ENCODE data around the gene GCDH.
"Not testable (repeated sequence)": the region's sequence is repeated elsewhere in the genome, so short reads cannot be mapped to it uniquely, and the experiment has no call there.

Gene GCDH

GRCh38 chr19:12880551-12881171, 10.3 kb upstream of the GCDH start:
- Histone ChIP-seq H3K9ac (ENCODE audit: low read length) (peak overlapping the region; percentile 19), H3K27me3 (ENCODE audit: control insufficient read depth, insufficient read depth, low read length) (no peaks in the 10 kb centered on the region), H3K4me3 (ENCODE audit: low read length) (peak overlapping the region; percentile 84), H3K27ac (ENCODE audit: low read depth, low read length) (peak overlapping the region; percentile 86), H3K4me1 (ENCODE audit: control insufficient read depth, insufficient read depth, low read length) (peaks cover 4% of the 10 kb centered on the region), H3K36me3 (ENCODE audit: control insufficient read depth, insufficient read depth, low read length) (peaks cover 9% of the 10 kb centered on the region)

DNA sequence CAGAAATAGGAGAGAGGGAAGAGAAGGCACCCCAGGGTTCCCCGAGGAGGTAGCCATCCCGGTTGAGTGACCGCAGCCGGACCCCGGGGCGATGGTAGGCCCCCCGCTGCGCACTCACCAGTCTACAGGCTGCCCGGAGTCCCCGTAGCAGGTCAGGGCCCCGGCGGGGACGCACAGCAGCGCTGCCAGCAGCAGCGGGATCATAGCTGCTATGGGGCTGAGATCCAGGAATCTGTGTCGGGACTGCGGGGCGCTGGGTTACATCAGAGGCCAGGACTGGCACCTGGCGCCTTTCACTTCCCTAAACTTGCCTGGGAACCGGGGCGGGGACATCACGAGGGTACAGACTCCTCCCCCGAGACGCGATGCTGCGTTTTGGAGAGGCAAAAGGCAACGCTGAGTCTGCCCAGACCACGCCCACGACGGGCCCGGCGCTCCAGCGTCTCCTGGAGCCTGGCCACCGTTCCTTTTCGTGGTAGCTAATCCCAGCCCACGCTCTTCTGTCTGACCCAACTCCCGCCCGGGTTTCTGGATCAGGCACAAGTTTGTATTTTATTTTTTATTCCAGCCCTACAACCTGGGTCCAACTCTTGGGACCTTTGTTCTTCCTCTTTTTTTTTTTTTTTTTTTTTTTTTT, 9.7 kb upstream of the GCDH start, which contains the start of gene DNASE2:
TSS of gene DNASE2 (minus strand) at position 278 of the 637 bp plus-strand sequence. CDS start at position 204, 74 bp downstream.
- peaks cover 4% of the 10 kb centered on the region for H3K4me1 ChIP-seq (ENCODE audit: control insufficient read depth, insufficient read depth, low read length)
- no peaks in the 10 kb centered on the region for H3K27me3 ChIP-seq (ENCODE audit: control insufficient read depth, insufficient read depth, low read length)
- H3K9ac ChIP-seq (ENCODE audit: low read length), result peak within 1 kb of the TSS; percentile 19
- H3K27ac ChIP-seq (ENCODE audit: low read depth, low read length), result peak within 1 kb of the TSS; percentile 86
- peak within 1 kb of the TSS; percentile 84 for H3K4me3 ChIP-seq (ENCODE audit: low read length)
- H3K36me3 ChIP-seq (ENCODE audit: control insufficient read depth, insufficient read depth, low read length), result peaks cover 6% of the 10 kb centered on the region

- Histone ChIP-seq H3K36me3 (ENCODE audit: control insufficient read depth, insufficient read depth, low read length) (peaks cover 6% of the 10 kb centered on the region), H3K4me1 (ENCODE audit: control insufficient read depth, insufficient read depth, low read length) (peaks cover 4% of the 10 kb centered on the region), H3K27ac (ENCODE audit: low read depth, low read length) (no peak overlapping the region), H3K27me3 (ENCODE audit: control insufficient read depth, insufficient read depth, low read length) (no peaks in the 10 kb centered on the region), H3K4me3 (ENCODE audit: low read length) (no peak overlapping the region), H3K9ac (ENCODE audit: low read length) (no peak overlapping the region)
Observed at GRCh38 chr19:12882589-12882988, 8.4 kb upstream of the GCDH start.

DNA sequence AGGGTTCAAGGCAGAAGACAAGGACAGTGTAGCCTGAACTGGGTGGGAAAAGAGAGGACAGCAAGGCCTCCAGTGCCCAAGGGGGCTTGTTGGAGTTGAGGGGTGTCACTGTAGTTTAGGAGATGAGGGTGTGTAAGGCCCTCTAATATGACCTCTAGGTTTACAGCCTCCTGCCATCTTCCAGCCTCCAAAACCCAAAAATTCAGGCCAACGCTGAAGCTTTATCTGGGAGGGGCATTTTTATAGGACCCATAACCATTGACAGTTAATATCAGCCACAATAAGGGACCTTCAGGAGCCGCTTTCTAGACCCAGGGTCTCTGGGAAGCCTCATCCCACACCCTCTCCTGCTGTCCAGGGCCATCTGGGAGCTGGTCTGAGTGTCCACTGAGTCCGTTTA, 6.8 kb upstream of the GCDH start:
- no peak overlapping the region for H3K27ac ChIP-seq (ENCODE audit: low read depth, low read length)
- H3K36me3 ChIP-seq (ENCODE audit: control insufficient read depth, insufficient read depth, low read length), result no peaks in the 10 kb centered on the region
- peaks cover 4% of the 10 kb centered on the region for H3K4me1 ChIP-seq (ENCODE audit: control insufficient read depth, insufficient read depth, low read length)
- no peak overlapping the region for H3K4me3 ChIP-seq (ENCODE audit: low read length)
- H3K27me3 ChIP-seq (ENCODE audit: control insufficient read depth, insufficient read depth, low read length), result no peaks in the 10 kb centered on the region
- H3K9ac ChIP-seq (ENCODE audit: low read length), result no peak overlapping the region

- Histone ChIP-seq H3K4me1 (ENCODE audit: control insufficient read depth, insufficient read depth, low read length) (peaks cover 4% of the 10 kb centered on the region), H3K4me3 (ENCODE audit: low read length) (peak overlapping the region; percentile 59), H3K9ac (ENCODE audit: low read length) (no peak overlapping the region), H3K27ac (ENCODE audit: low read depth, low read length) (no peak overlapping the region), H3K27me3 (ENCODE audit: control insufficient read depth, insufficient read depth, low read length) (no peaks in the 10 kb centered on the region), H3K36me3 (ENCODE audit: control insufficient read depth, insufficient read depth, low read length) (no peaks in the 10 kb centered on the region)
Observed at GRCh38 chr19:12884627-12884925, 6.4 kb upstream of the GCDH start.

DNA sequence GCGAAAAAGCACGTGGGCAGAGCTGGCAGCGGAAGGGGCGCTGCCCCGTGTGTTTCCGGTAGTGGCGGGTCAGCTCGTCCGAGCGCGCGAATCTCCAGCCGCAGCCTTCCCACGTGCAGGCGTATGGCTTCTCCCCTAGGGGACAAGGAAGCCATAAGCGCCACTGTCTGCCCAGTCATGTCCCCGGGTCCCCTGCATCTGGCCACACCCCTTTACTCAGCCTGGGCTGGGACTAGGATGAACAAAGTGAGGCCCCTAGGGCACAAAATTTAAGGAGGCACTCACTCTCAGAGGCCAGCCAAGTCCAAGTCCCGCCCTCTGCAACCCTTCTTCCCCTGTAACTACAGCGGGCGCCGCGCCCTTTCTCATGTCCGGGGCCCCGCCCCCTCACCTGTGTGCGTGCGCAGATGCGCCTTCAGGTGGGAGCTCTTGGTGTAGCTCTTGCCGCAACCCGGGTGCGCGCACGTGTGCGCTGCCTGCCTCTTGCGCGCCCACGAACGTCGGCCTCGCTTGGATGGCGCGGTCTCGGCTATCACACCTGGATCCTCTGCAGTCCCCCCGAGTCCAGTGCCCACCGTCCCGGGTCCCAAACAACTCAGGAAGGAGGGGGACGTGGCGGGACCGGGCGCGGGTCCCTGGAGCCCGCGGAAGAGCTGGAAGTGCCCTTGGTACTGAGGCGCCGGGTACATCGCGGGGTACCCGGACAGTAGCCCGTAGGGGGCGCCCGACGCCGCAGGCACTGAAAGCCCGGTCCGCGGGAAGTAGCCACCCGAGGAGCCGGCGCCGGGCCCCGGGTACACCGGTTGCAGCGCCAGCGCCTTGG, 5.8 kb upstream of the GCDH start:
- Histone ChIP-seq H3K4me1 (ENCODE audit: control insufficient read depth, insufficient read depth, low read length) (peaks cover 4% of the 10 kb centered on the region), H3K36me3 (ENCODE audit: control insufficient read depth, insufficient read depth, low read length) (no peaks in the 10 kb centered on the region), H3K27ac (ENCODE audit: low read depth, low read length) (no peak overlapping the region), H3K9ac (ENCODE audit: low read length) (no peak overlapping the region), H3K4me3 (ENCODE audit: low read length) (peak overlapping the region; percentile 59), H3K27me3 (ENCODE audit: control insufficient read depth, insufficient read depth, low read length) (no peaks in the 10 kb centered on the region)

- Histone ChIP-seq H3K27me3 (ENCODE audit: control insufficient read depth, insufficient read depth, low read length) (no peaks in the 10 kb centered on the region), H3K9ac (ENCODE audit: low read length) (no peak overlapping the region), H3K27ac (ENCODE audit: low read depth, low read length) (no peak overlapping the region), H3K4me3 (ENCODE audit: low read length) (peak overlapping the region; percentile 45), H3K36me3 (ENCODE audit: control insufficient read depth, insufficient read depth, low read length) (no peaks in the 10 kb centered on the region), H3K4me1 (ENCODE audit: control insufficient read depth, insufficient read depth, low read length) (peaks cover 5% of the 10 kb centered on the region)
Observed at GRCh38 chr19:12885749-12886650, 5.0 kb upstream of the GCDH start.

DNA sequence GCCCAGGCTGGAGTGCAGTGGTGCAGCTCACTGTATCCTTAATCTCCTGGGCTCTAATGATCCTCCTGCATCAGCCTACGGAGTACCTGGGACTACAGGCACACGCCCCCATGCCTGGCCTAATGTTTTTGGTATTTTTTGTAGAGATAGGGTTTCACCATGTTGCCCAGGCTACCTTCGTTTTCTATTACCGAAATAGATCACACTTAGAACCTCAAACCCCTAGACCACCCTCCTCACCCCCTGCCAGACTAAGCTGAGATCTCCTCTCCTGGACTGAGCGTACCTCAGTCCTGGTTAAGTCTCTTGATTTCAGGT, 4.3 kb upstream of the GCDH start:
- H3K27me3 ChIP-seq (ENCODE audit: control insufficient read depth, insufficient read depth, low read length), result no peaks in the 10 kb centered on the region

GRCh38 chr19:12886969-12887747, 3.8 kb upstream of the GCDH start, which contains the start of gene KLF1:
Gene KLF1, minus strand, starts transcription at chr19:12887201. Its CDS starts 61 bp downstream, at chr19:12887140.
- Histone ChIP-seq H3K27ac (ENCODE audit: low read depth, low read length) (no peak within 1 kb of the TSS), H3K27me3 (ENCODE audit: control insufficient read depth, insufficient read depth, low read length) (no peaks in the 10 kb centered on the region), H3K36me3 (ENCODE audit: control insufficient read depth, insufficient read depth, low read length) (no peaks in the 10 kb centered on the region), H3K9ac (ENCODE audit: low read length) (no peak within 1 kb of the TSS), H3K4me3 (ENCODE audit: low read length) (peak within 1 kb of the TSS; percentile 45), H3K4me1 (ENCODE audit: control insufficient read depth, insufficient read depth, low read length) (peaks cover 11% of the 10 kb centered on the region)

More for the DNA sequence above, 4.3 kb upstream of the GCDH start:
- Histone ChIP-seq H3K9ac (ENCODE audit: low read length) (no peak overlapping the region), H3K27ac (ENCODE audit: low read depth, low read length) (no peak overlapping the region), H3K36me3 (ENCODE audit: control insufficient read depth, insufficient read depth, low read length) (no peaks in the 10 kb centered on the region), H3K4me3 (ENCODE audit: low read length) (no peak overlapping the region), H3K4me1 (ENCODE audit: control insufficient read depth, insufficient read depth, low read length) (peaks cover 7% of the 10 kb centered on the region)

GRCh38 chr19:12888006-12888603, 2.9 kb upstream of the GCDH start:
- no peak overlapping the region for H3K4me3 ChIP-seq (ENCODE audit: low read length)
- H3K27me3 ChIP-seq (ENCODE audit: control insufficient read depth, insufficient read depth, low read length), result no peaks in the 10 kb centered on the region
- peaks cover 11% of the 10 kb centered on the region for H3K4me1 ChIP-seq (ENCODE audit: control insufficient read depth, insufficient read depth, low read length)
- H3K36me3 ChIP-seq (ENCODE audit: control insufficient read depth, insufficient read depth, low read length), result no peaks in the 10 kb centered on the region
- H3K27ac ChIP-seq (ENCODE audit: low read depth, low read length), result no peak overlapping the region
- no peak overlapping the region for H3K9ac ChIP-seq (ENCODE audit: low read length)

DNA sequence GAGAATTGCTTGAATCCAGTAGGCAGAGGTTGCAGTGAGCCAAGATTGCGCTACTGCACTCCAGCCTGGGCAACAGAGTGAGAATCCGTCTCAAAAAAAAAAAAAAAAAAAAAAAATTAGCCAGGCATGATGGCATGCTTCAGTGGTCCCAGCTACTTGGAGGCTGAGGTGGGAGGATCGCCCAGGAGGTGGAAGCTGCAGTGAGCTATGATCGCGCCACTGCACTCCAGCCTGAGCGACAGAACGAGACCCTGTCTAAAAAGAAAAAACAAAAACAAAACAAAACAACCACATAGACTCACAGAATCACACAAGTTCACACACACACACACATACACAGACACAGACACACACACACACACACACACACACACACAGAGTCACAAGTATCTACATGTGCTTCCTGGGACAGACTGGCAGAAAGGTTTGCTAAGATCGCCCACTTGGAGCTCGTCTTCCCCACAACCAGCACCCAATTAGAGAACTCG, 617 bp upstream of the GCDH start:
- not testable (repeated sequence) for H3K9ac ChIP-seq (ENCODE audit: low read length); H3K36me3 ChIP-seq (ENCODE audit: control insufficient read depth, insufficient read depth, low read length); H3K27me3 ChIP-seq (ENCODE audit: control insufficient read depth, insufficient read depth, low read length); H3K4me1 ChIP-seq (ENCODE audit: control insufficient read depth, insufficient read depth, low read length); H3K27ac ChIP-seq (ENCODE audit: low read depth, low read length)
- H3K4me3 ChIP-seq (ENCODE audit: low read length), result peak overlapping the region; percentile 60
